GM12878 (cell line): ENCODE results near the gene OR10R2. TPM values are rescaled to one million over a fixed set of nuclear protein-coding genes. Genes with fewer than 3 reads are reported as not detected.

ENCODE experiments used
- HDAC6 ChIP-seq: fragments of 200-600 bp; sonication (generic); IDR thresholded peaks from one replicate; pipeline ENCODE4 v1.8.0; 2017; ENCODE audit warnings: antibody characterized with exemption; ENCODE audit not compliant: unreplicated experiment
- IKZF2 ChIP-seq, 2 experiments: fragments of 450-650 bp; IDR thresholded peaks; 2 replicates each; pipeline ENCODE4 v1.6.1; 2017; ENCODE audit warnings: mild to moderate bottlenecking in 2 of 2, moderate library complexity in 2 of 2
- KAT2A ChIP-seq: conservative IDR thresholded peaks from 2 replicates; pipeline ENCODE4 v1.6.1; 2011; ENCODE audit warnings: low read depth, low read length; ENCODE audit not compliant: control insufficient read depth
- MYB ChIP-seq: fragments of 150-350 bp; IDR thresholded peaks from 2 replicates; pipeline ENCODE4 v1.6.1; 2014; ENCODE audit warnings: mild to moderate bottlenecking, low read depth, low read length, borderline replicate concordance
- NBN ChIP-seq: fragments of 450-650 bp; IDR thresholded peaks from 2 replicates; pipeline ENCODE4 v1.6.1; 2016
- POLR2AphosphoS2 ChIP-seq: IDR thresholded peaks from 2 replicates; pipeline ENCODE4 v1.6.1; 2011; ENCODE audit warnings: low read depth, mild to moderate bottlenecking, low read length, improper control_type of control experiment, moderate library complexity
- polyA plus RNA-seq, 11 experiments: library from polyadenylated mRNA; depleted of rRNA in 4 of 11; unstranded in 6 of 11; stranded (reverse) in 5 of 11; fragments of >200 nt; fragmentation: Nextera tagmentation in 4 of 11; fragmentation: Illumina TruSeq in 1 of 11; extraction: Ambion mirVana in 4 of 11; extraction: Trizol in 1 of 11; gene quantifications; 1 replicate in 1 of 11; 2 replicates in 10 of 11; pipeline versions ENCODE4 v1.2.1 to v1.2.3, GENCODE V29; 2011 to 2016; ENCODE audit warnings: inconsistent platforms in 2 of 11, missing spikeins in 2 of 11, low read depth in 1 of 11
- total RNA-seq, 4 experiments: library from RNA; depleted of rRNA in 3 of 4; stranded (reverse); fragments of >200 nt in 3 of 4; fragmentation: Illumina TruSeq in 1 of 4; extraction: Trizol in 1 of 4; gene quantifications; 2 replicates each; pipeline versions ENCODE4 v1.2.1 to v1.2.3, GENCODE V29; 2013 to 2021
- TF ChIP-seq, protein P1 (sequence below): fragments of 450-650 bp; IDR thresholded peaks from 2 replicates; pipeline ENCODE4 v1.6.1; 2017; ENCODE audit warnings: mild to moderate bottlenecking, low read depth, inconsistent platforms; ENCODE audit not compliant: poor library complexity, severe bottlenecking
- TF ChIP-seq, protein P2 (sequence below): fragments of 450-650 bp; formaldehyde crosslinking; IDR thresholded peaks from 2 replicates; pipeline ENCODE4 v1.4.0; 2022; ENCODE audit warnings: mild to moderate bottlenecking, moderate library complexity
- TF ChIP-seq, protein P3 (sequence below): IDR thresholded peaks from 2 replicates; pipeline ENCODE4 v1.6.1; 2011; ENCODE audit warnings: borderline replicate concordance, low read depth, mild to moderate bottlenecking, moderate library complexity, mixed read lengths, low read length; ENCODE audit not compliant: insufficient read depth; ENCODE audit errors: extremely low read length

OR10R2 gene
- total and polyA plus RNA-seq, 10 of the 15 experiments (the other 5 are each of a cell fraction or from before 2014, with no cell fraction given), result not detected

DNA sequence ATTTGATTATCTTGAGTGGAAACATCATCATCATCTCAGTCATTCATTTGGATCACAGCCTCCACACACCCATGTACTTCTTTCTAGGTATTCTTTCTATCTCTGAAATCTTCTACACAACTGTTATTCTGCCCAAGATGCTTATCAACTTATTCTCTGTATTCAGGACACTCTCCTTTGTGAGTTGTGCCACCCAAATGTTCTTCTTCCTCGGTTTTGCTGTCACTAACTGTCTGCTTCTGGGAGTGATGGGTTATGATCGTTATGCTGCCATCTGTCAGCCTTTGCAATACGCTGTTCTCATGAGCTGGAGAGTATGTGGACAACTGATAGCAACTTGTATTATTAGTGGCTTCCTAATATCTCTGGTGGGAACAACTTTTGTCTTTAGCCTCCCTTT, 19.3 kb downstream of the OR10R2 start (continued):
- TF ChIP-seq KAT2A, result no peak
- TF ChIP-seq NBN, result no peak
- TF ChIP-seq, protein P1, sequence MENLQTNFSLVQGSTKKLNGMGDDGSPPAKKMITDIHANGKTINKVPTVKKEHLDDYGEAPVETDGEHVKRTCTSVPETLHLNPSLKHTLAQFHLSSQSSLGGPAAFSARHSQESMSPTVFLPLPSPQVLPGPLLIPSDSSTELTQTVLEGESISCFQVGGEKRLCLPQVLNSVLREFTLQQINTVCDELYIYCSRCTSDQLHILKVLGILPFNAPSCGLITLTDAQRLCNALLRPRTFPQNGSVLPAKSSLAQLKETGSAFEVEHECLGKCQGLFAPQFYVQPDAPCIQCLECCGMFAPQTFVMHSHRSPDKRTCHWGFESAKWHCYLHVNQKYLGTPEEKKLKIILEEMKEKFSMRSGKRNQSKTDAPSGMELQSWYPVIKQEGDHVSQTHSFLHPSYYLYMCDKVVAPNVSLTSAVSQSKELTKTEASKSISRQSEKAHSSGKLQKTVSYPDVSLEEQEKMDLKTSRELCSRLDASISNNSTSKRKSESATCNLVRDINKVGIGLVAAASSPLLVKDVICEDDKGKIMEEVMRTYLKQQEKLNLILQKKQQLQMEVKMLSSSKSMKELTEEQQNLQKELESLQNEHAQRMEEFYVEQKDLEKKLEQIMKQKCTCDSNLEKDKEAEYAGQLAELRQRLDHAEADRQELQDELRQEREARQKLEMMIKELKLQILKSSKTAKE, result no peak
- TF ChIP-seq, protein P2, sequence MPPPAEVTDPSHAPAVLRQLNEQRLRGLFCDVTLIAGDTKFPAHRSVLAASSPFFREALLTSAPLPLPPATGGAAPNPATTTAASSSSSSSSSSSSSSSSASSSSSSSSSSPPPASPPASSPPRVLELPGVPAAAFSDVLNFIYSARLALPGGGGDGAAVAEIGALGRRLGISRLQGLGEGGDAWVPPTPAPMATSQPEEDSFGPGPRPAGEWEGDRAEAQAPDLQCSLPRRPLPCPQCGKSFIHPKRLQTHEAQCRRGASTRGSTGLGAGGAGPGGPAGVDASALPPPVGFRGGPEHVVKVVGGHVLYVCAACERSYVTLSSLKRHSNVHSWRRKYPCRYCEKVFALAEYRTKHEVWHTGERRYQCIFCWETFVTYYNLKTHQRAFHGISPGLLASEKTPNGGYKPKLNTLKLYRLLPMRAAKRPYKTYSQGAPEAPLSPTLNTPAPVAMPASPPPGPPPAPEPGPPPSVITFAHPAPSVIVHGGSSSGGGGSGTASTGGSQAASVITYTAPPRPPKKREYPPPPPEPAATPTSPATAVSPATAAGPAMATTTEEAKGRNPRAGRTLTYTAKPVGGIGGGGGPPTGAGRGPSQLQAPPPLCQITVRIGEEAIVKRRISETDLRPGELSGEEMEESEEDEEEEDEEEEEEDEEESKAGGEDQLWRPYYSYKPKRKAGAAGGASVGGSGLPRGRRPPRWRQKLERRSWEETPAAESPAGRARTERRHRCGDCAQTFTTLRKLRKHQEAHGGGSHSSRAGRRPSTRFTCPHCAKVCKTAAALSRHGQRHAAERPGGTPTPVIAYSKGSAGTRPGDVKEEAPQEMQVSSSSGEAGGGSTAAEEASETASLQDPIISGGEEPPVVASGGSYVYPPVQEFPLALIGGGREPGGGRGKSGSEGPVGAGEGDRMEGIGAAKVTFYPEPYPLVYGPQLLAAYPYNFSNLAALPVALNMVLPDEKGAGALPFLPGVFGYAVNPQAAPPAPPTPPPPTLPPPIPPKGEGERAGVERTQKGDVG (CRISPR knock-in tag), result no peak
- no peak for TF ChIP-seq POLR2AphosphoS2
- TF ChIP-seq, protein P3, sequence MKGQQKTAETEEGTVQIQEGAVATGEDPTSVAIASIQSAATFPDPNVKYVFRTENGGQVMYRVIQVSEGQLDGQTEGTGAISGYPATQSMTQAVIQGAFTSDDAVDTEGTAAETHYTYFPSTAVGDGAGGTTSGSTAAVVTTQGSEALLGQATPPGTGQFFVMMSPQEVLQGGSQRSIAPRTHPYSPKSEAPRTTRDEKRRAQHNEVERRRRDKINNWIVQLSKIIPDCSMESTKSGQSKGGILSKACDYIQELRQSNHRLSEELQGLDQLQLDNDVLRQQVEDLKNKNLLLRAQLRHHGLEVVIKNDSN, result no peak
- TF ChIP-seq MYB, result no peak
- no peak for TF ChIP-seq IKZF2 (IDR thresholded peaks at IDR 0.05)
- TF ChIP-seq HDAC6, result no peak
